CD4-positive, alpha-beta T cell (primary cell): Measurements from ENCODE around the gene NKD1. TPM values are rescaled to one million over a fixed set of nuclear protein-coding genes. Genes with fewer than 3 reads are reported as not detected.

ENCODE experiments used
- ATAC-seq: fragments of 200-7000 bp; cut with Tn5 transposase; one replicate; pipeline ENCODE4 v1.10.0; 2022; ENCODE audit warnings: mild to moderate bottlenecking; ENCODE audit not compliant: poor library complexity
- CTCF ChIA-PET: fragments of 350-600 bp; sonication (Branson Sonifier 250); formaldehyde crosslinking; loops from one replicate; lab custom pipeline; 2021; ENCODE audit warnings: antibody characterized with exemption, inconsistent platforms; lab: Charles Lee
- POLR2A ChIA-PET: fragments of 350-600 bp; sonication (Branson Sonifier 250); formaldehyde crosslinking; loops from one replicate; lab custom pipeline; 2021; ENCODE audit warnings: antibody characterized with exemption, inconsistent platforms; lab: Charles Lee
- DNase-seq, 14 experiments: peaks; one replicate each; pipeline ENCODE4 v3.0.0-alpha.2; 2013 to 2020; ENCODE audit warnings: mixed read lengths in 2 of 14
- H3K27ac ChIP-seq, 2 donors: one replicate each; pipeline versions ENCODE4 v1.5.1 to v1.7.0; 2013; ENCODE audit warnings: low read length in 2 of 2, low read depth in 1 of 2, mild to moderate bottlenecking in 1 of 2
- H3K27me3 ChIP-seq, 2 experiments: 1 replicate in 1 of 2; 2 replicates in 1 of 2; pipeline versions ENCODE4 v1.6.1 to v1.7.0; 2013; ENCODE audit warnings: low read length in 2 of 2, control low read depth in 1 of 2, mild to moderate bottlenecking in 1 of 2, moderate library complexity in 1 of 2; ENCODE audit not compliant: insufficient read depth in 2 of 2, control insufficient read depth in 1 of 2
- H3K36me3 ChIP-seq: one replicate; pipeline ENCODE4 v1.6.1; 2013; ENCODE audit warnings: low read length, control low read depth; ENCODE audit not compliant: insufficient read depth
- H3K4me1 ChIP-seq: one replicate; pipeline ENCODE4 v1.6.1; 2013; ENCODE audit warnings: low read length, control low read depth; ENCODE audit not compliant: insufficient read depth
- H3K4me3 ChIP-seq: one replicate; pipeline ENCODE4 v1.5.1; 2013; ENCODE audit warnings: mild to moderate bottlenecking, low read length, moderate library complexity
- H3K9me3 ChIP-seq, 2 experiments: 1 replicate in 1 of 2; 2 replicates in 1 of 2; pipeline versions ENCODE4 v1.6.1 to v1.7.0; 2013; ENCODE audit warnings: low read length in 2 of 2, mild to moderate bottlenecking in 2 of 2, control low read depth in 1 of 2, moderate library complexity in 1 of 2; ENCODE audit not compliant: control insufficient read depth in 1 of 2, insufficient read depth in 1 of 2
- H3K27ac Mint-ChIP-seq: one replicate; pipeline ENCODE4 v1.8.0; 2020; ENCODE audit warnings: mixed read lengths
- H3K27me3 Mint-ChIP-seq: one replicate; pipeline ENCODE4 v1.8.0; 2021; ENCODE audit warnings: mixed read lengths
- H3K36me3 Mint-ChIP-seq: one replicate; pipeline ENCODE4 v1.8.0; 2021; ENCODE audit warnings: low read depth, mixed read lengths
- H3K4me1 Mint-ChIP-seq: one replicate; pipeline ENCODE4 v1.8.0; 2021; ENCODE audit warnings: low read depth, mixed read lengths
- H3K4me3 Mint-ChIP-seq: one replicate; pipeline ENCODE4 v1.8.0; 2020; ENCODE audit warnings: mild to moderate bottlenecking, mixed read lengths
- H3K9me3 Mint-ChIP-seq: one replicate; pipeline ENCODE4 v1.8.0; 2020; ENCODE audit warnings: mixed read lengths
- intact Hi-C, 2 experiments: fragments of 100-400 bp; cut with DNase I in 1 of 2; cut with micrococcal nuclease in 1 of 2; formaldehyde crosslinking; loops; one replicate each; pipeline versions ENCODE4 v1.15.1 to v1.9.0; 2023 to 2025; cut with DNase I, micrococcal nuclease
- total RNA-seq, 174 experiments: library from RNA in 2 of 174; stranded (reverse) in 2 of 174; gene quantifications; one replicate each; pipeline ENCODE4 v1.2.3 and lab custom pipeline; 2021 to 2026
- TF ChIP-seq, protein P1 (sequence below): fragments of 200-600 bp; IDR thresholded peaks from one replicate; pipeline ENCODE4 v1.8.0; 2022; ENCODE audit warnings: antibody characterized with exemption, mild to moderate bottlenecking

NKD1 gene
- total RNA-seq, 2 experiments from 2014 or later: 6.1 to 9.8 TPM

DNA sequence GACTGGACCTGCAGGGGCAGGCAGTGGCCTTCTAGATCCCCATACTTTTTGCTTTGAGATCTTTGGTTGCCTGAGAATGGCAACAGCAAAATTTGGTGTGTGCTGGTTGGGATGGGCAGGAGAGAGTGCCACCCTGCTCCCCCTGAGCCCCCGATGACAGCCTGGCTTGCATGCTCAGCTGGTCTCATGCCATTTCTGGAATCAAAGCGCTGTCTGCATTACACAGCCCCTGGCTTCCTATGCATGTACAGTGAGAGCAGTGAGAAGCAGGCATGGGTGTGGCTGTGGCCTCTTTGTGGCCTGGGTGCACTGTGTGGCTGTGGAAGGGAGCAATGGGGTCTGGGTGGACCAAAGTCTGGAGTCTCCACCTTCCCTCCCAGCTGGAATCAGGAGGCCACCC lies 47.7 kb downstream of the NKD1 start:
- CTCF ChIA-PET: no interaction called here
- Mint-ChIP-seq H3K27me3 (no peaks in the 10 kb centered on the region), H3K36me3 (no peaks in the 10 kb centered on the region), H3K4me3 (no peak overlapping the region), H3K9me3 (no peaks in the 10 kb centered on the region), H3K27ac (no peak overlapping the region), H3K4me1 (peaks cover 46% of the 10 kb centered on the region)
- Histone ChIP-seq H3K4me3 (no peak overlapping the region), H3K27ac (no peak overlapping the region), H3K27me3 (no peaks in the 10 kb centered on the region), H3K36me3 (no peaks in the 10 kb centered on the region), H3K9me3 (no peaks in the 10 kb centered on the region), H3K4me1 (peaks cover 24% of the 10 kb centered on the region)
- intact Hi-C loops: no loop called here
- DNase-seq: no peak
- no peak for ATAC-seq
- TF ChIP-seq, protein P1, sequence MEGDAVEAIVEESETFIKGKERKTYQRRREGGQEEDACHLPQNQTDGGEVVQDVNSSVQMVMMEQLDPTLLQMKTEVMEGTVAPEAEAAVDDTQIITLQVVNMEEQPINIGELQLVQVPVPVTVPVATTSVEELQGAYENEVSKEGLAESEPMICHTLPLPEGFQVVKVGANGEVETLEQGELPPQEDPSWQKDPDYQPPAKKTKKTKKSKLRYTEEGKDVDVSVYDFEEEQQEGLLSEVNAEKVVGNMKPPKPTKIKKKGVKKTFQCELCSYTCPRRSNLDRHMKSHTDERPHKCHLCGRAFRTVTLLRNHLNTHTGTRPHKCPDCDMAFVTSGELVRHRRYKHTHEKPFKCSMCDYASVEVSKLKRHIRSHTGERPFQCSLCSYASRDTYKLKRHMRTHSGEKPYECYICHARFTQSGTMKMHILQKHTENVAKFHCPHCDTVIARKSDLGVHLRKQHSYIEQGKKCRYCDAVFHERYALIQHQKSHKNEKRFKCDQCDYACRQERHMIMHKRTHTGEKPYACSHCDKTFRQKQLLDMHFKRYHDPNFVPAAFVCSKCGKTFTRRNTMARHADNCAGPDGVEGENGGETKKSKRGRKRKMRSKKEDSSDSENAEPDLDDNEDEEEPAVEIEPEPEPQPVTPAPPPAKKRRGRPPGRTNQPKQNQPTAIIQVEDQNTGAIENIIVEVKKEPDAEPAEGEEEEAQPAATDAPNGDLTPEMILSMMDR: no peak
- POLR2A ChIA-PET: no interaction called here

DNA sequence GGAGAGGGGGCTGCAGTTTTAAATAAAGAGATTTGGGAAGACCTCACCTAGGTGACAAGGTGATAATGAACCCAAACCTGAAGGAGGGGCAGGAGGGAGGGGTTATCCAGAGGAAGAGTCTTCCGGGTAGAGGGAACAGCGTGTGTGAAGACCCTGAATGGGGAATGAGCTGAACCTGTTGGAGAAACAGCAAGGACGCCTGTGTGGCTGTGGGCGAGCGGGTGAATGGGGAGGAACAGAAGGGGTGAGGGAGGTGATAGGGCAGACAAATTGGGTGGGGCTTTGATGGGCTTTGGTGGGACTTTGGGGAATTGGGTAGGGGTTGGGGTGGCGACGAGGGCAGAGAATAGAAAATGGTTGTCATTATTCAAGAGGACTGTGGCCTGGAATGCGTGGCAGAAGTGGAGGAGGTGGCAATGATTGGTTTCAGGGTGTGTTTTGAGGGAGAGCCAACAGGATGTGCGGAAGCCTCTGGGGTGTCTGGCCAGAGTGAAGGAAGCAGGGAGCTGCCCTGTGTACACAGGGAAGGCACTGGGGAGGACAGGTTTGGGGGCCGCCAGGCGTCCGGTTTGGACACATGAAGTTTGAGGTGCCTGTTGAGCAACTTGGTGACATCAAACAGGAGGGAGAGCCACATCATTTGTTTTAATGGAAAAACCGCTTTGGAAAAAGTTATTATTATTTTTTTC lies 48.7 kb downstream of the NKD1 start:
- DNase-seq: no peak
- Histone ChIP-seq H3K36me3 (no peaks in the 10 kb centered on the region), H3K27me3 (no peaks in the 10 kb centered on the region), H3K4me1 (peaks cover 32% of the 10 kb centered on the region), H3K4me3 (no peak overlapping the region), H3K27ac (no peak overlapping the region), H3K9me3 (no peaks in the 10 kb centered on the region)
- ChIA-PET POLR2A (no interaction called here), CTCF (no interaction called here)
- intact Hi-C loops: no loop called here
- no peaks in the 10 kb centered on the region for H3K9me3 Mint-ChIP-seq
- peak overlapping the region; percentile 24 for H3K27ac Mint-ChIP-seq
- no peaks in the 10 kb centered on the region for H3K36me3 Mint-ChIP-seq
- H3K4me3 Mint-ChIP-seq: no peak overlapping the region
- peaks cover 41% of the 10 kb centered on the region for H3K4me1 Mint-ChIP-seq
- no peak for ATAC-seq
- TF ChIP-seq, protein P1: no peak
- no peaks in the 10 kb centered on the region for H3K27me3 Mint-ChIP-seq

DNA sequence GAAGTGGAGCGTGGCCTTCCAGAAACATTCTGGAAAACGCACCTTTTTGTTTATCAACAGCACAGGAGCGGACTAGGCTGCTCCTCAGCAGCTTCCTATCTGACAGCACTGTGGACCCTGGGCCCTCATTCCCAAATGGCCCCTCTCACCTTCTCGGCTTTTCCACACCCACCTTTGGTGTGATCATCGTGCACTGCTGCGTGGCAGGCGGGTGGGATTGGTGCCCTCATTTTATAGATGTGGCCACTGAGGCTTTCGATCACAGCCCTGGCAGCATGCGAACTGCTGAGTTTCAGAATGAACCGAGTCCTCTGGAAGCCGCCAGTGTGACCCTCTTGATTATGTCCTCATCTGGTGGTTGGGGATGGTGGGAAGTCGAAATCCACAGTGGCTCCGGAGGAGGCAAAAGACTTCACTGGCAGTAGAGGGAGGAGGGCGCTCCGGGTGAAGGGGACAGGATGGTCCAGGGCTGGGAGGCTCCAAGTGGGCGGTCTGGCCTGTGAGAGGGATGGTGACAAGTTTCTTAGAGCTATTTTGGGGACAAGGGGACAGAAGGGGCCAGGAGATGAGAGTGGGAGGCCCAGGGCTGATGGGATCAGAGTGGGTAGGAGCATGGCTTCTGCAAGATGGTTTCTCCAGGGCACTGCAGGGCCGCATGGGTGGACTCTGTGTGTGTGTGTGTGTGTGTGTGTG lies 49.5 kb downstream of the NKD1 start:
- Mint-ChIP-seq H3K27ac (no peak overlapping the region), H3K4me1 (peaks cover 42% of the 10 kb centered on the region)
- TF ChIP-seq, protein P1: no peak

More for the DNA sequence above, 49.5 kb downstream of the NKD1 start:
- H3K9me3 ChIP-seq: no peaks in the 10 kb centered on the region
- H3K4me1 ChIP-seq: peaks cover 34% of the 10 kb centered on the region
- Mint-ChIP-seq H3K9me3 (no peaks in the 10 kb centered on the region), H3K4me3 (no peak overlapping the region), H3K27me3 (no peaks in the 10 kb centered on the region), H3K36me3 (no peaks in the 10 kb centered on the region)
- no peak overlapping the region for H3K27ac ChIP-seq
- no peaks in the 10 kb centered on the region for H3K27me3 ChIP-seq
- ChIA-PET CTCF (no interaction called here), POLR2A (no interaction called here)
- ATAC-seq (no peak), DNase-seq (no peak)
- H3K36me3 ChIP-seq: no peaks in the 10 kb centered on the region
- intact Hi-C loops: no loop called here
- no peak overlapping the region for H3K4me3 ChIP-seq
